PFSK-1 (cell line): ENCODE results near the gene UQCRQ.

Source experiments
- FOXP2 ChIP-seq: optimal IDR thresholded peaks from 2 replicates; pipeline ENCODE3; 2011; ENCODE audit warnings: borderline replicate concordance, control low read depth, inconsistent platforms; ENCODE audit not compliant: insufficient read depth; ENCODE audit errors: extremely low read length, extremely low read depth
- POLR2AphosphoS5 ChIP-seq: IDR thresholded peaks from 2 replicates; pipeline ENCODE4 v1.6.1; 2012; ENCODE audit warnings: low read depth, mild to moderate bottlenecking, control low read depth, low read length, moderate library complexity
- SIN3A ChIP-seq: IDR thresholded peaks from 2 replicates; pipeline ENCODE4 v1.6.1; 2012; ENCODE audit warnings: mild to moderate bottlenecking, low read length, moderate library complexity, borderline replicate concordance; ENCODE audit not compliant: insufficient read depth
- TAF1 ChIP-seq: IDR thresholded peaks from 2 replicates; pipeline ENCODE4 v1.6.1; 2012; ENCODE audit warnings: low read length, control low read depth, borderline replicate concordance; ENCODE audit not compliant: insufficient read depth
- TF ChIP-seq, protein P1 (sequence below), 2 experiments: IDR thresholded peaks; 2 replicates each; pipeline versions ENCODE4 v1.6.1 to v1.8.0; 2011 to 2012; ENCODE audit warnings: low read depth in 2 of 2, low read length in 2 of 2, control low read depth in 1 of 2, inconsistent platforms in 1 of 2, mild to moderate bottlenecking in 1 of 2, moderate library complexity in 1 of 2; ENCODE audit not compliant: insufficient read depth in 1 of 2

The UQCRQ gene

GRCh38 chr5:132839426-132840301 is 26.8 kb upstream of the UQCRQ start:
- no peak for TF ChIP-seq POLR2AphosphoS5
- no peak for TF ChIP-seq FOXP2

DNA sequence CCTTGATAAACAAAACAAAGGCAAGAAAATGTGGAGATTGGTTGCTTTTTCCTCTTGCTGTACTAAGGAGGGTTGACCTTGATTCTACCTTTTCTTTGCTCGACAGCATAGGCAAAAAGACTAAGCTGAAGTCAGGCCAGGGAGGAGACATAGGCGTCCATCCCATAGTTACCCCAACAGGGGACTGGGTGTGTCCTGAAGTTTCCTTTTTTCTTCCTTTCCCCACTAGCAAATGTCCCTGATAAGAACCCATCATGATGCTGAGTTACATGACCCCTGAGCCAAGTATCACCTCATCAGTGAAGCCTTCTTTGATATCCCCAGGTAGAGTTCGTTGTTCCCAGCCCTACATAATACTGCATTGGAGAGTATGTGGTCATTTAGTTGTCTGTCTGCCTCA is 26.1 kb upstream of the UQCRQ start:
- TF ChIP-seq POLR2AphosphoS5 = no peak
- TF ChIP-seq TAF1 = no peak
- TF ChIP-seq SIN3A = no peak
- TF ChIP-seq, protein P1, sequence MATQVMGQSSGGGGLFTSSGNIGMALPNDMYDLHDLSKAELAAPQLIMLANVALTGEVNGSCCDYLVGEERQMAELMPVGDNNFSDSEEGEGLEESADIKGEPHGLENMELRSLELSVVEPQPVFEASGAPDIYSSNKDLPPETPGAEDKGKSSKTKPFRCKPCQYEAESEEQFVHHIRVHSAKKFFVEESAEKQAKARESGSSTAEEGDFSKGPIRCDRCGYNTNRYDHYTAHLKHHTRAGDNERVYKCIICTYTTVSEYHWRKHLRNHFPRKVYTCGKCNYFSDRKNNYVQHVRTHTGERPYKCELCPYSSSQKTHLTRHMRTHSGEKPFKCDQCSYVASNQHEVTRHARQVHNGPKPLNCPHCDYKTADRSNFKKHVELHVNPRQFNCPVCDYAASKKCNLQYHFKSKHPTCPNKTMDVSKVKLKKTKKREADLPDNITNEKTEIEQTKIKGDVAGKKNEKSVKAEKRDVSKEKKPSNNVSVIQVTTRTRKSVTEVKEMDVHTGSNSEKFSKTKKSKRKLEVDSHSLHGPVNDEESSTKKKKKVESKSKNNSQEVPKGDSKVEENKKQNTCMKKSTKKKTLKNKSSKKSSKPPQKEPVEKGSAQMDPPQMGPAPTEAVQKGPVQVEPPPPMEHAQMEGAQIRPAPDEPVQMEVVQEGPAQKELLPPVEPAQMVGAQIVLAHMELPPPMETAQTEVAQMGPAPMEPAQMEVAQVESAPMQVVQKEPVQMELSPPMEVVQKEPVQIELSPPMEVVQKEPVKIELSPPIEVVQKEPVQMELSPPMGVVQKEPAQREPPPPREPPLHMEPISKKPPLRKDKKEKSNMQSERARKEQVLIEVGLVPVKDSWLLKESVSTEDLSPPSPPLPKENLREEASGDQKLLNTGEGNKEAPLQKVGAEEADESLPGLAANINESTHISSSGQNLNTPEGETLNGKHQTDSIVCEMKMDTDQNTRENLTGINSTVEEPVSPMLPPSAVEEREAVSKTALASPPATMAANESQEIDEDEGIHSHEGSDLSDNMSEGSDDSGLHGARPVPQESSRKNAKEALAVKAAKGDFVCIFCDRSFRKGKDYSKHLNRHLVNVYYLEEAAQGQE (IDR thresholded peaks at IDR 0.05; ENCODE audit: insufficient read depth in 1 of 2, low read depth in 2 of 2, low read length in 2 of 2) = no peak
- no peak for TF ChIP-seq FOXP2

GRCh38 chr5:132840896-132841295 is 25.5 kb upstream of the UQCRQ start:
- TF ChIP-seq, protein P1 (IDR thresholded peaks at IDR 0.05; ENCODE audit: insufficient read depth in 1 of 2, low read depth in 2 of 2, low read length in 2 of 2) = no peak
- no peak for TF ChIP-seq SIN3A
- no peak for TF ChIP-seq FOXP2
- no peak for TF ChIP-seq POLR2AphosphoS5
- no peak for TF ChIP-seq TAF1

- TF ChIP-seq SIN3A (no peak), FOXP2 (no peak), TAF1 (no peak), POLR2AphosphoS5 (no peak)
- TF ChIP-seq, protein P1 (IDR thresholded peaks at IDR 0.05; ENCODE audit: insufficient read depth in 1 of 2, low read depth in 2 of 2, low read length in 2 of 2) = no peak
These were observed 25.1 kb upstream of the UQCRQ start for GRCh38 chr5:132841305-132841704.

DNA sequence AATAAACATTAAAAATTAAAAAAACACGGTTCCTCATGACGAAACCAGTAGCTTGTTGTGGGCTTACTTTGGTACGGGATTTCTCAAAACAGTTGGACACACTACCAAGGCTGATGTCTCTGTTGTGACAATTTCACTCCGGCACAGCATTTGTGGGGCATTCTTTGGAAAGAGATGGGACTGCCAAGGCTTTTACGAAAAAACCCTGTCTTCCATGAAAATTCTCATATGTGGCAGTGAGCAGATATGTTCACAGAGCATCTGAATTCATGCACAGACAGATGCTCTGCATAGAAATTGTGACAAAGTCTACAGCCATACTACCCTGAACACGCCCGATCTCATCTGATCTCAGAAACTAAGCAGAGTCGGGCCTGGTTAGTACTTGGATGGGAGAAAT is 18.2 kb upstream of the UQCRQ start:
- TF ChIP-seq, protein P1 (IDR thresholded peaks at IDR 0.05; ENCODE audit: insufficient read depth in 1 of 2, low read depth in 2 of 2, low read length in 2 of 2) = no peak
- TF ChIP-seq FOXP2 (no peak), POLR2AphosphoS5 (no peak), TAF1 (no peak), SIN3A (no peak)
